Lung (tissue), 12 donors: ENCODE results near the gene KCNQ1OT1. TPM values are rescaled to one million over a fixed set of nuclear protein-coding genes. Genes with fewer than 3 reads are reported as not detected.

Source experiments
- ATAC-seq: fragments of 200-7000 bp; cut with Tn5 transposase; one replicate; pipeline ENCODE4 v1.9.1; 2020; ENCODE audit warnings: moderate number of reproducible peaks; ENCODE audit not compliant: insufficient read depth, low FRiP score
- DNase-seq, 3 donors: peaks; one replicate each; pipeline ENCODE4 v3.0.0-alpha.2; 2013 to 2017
- H3K27ac ChIP-seq, 2 donors: one replicate each; pipeline ENCODE4 v1.5.1; 2013; ENCODE audit warnings: mild to moderate bottlenecking in 2 of 2, moderate library complexity in 2 of 2, control low read depth in 1 of 2, inconsistent platforms in 1 of 2, low read depth in 1 of 2, low read length in 1 of 2
- H3K27me3 ChIP-seq, 3 donors: one replicate each; pipeline ENCODE4 v1.5.1; 2013; ENCODE audit warnings: low read length in 2 of 3; ENCODE audit not compliant: control insufficient read depth in 3 of 3, insufficient read depth in 3 of 3
- H3K36me3 ChIP-seq, 4 donors: one replicate each; pipeline ENCODE4 v1.5.1; 2013; ENCODE audit warnings: low read length in 4 of 4, mild to moderate bottlenecking in 1 of 4, moderate library complexity in 1 of 4; ENCODE audit not compliant: control insufficient read depth in 4 of 4, insufficient read depth in 4 of 4
- H3K4me1 ChIP-seq, 5 donors: one replicate each; pipeline ENCODE4 v1.5.1; 2013; ENCODE audit warnings: low read length in 5 of 5, mild to moderate bottlenecking in 2 of 5, moderate library complexity in 1 of 5; ENCODE audit not compliant: control insufficient read depth in 5 of 5, insufficient read depth in 5 of 5
- H3K4me3 ChIP-seq: one replicate; pipeline ENCODE4 v1.5.1; 2013; ENCODE audit warnings: mild to moderate bottlenecking, control low read depth, moderate library complexity
- H3K9ac ChIP-seq, 2 donors: one replicate each; pipeline ENCODE4 v1.5.1; 2013; ENCODE audit warnings: low read length in 2 of 2, control low read depth in 1 of 2; ENCODE audit not compliant: insufficient read depth in 1 of 2
- H3K9me3 ChIP-seq, 4 donors: one replicate each; pipeline ENCODE4 v1.5.1; 2013; ENCODE audit warnings: low read length in 3 of 4, mild to moderate bottlenecking in 1 of 4, moderate library complexity in 1 of 4; ENCODE audit not compliant: control insufficient read depth in 4 of 4, insufficient read depth in 3 of 4
- WGBS, 2 donors: extraction: QIAGEN DNeasy Blood & Tissue Kit; methylation state at CpG; one replicate each; pipeline ENCODE4 v1.1.7; 2013; 5-methylcytosine and 5-hydroxymethylcytosine counted together
- polyA plus RNA-seq, 2 donors: library from polyadenylated mRNA; stranded (reverse); fragments of 200-250 nt; gene quantifications; one replicate each; pipeline ENCODE4 v1.2.1, GENCODE V29; 2013
- total RNA-seq, 2 donors: library from RNA; depleted of rRNA in 1 of 2; stranded (reverse); fragments of >200 nt in 1 of 2; gene quantifications; one replicate each; pipeline ENCODE4 v1.2.1, GENCODE V29; 2014 to 2021
- TF ChIP-seq, protein P1 (sequence below): IDR thresholded peaks from 2 replicates; pipeline ENCODE4 v1.5.1; 2012; ENCODE audit warnings: mild to moderate bottlenecking; ENCODE audit errors: control extremely low read depth, extremely low read depth
- donor health status: control.
- donor health status: control.
- donor health status: Bipolar disorder and iron deficiency.
- donor health status: healthy.
- donor health status: DM: yes; HTN: yes; CAD: no.

KCNQ1OT1 gene
- total and polyA plus RNA-seq, 4 donors = 0.02 to 14.5 (median 1.7) TPM

GRCh38 chr11:2584434-2584811 lies 115.4 kb downstream of the KCNQ1OT1 start:
- TF ChIP-seq, protein P1, sequence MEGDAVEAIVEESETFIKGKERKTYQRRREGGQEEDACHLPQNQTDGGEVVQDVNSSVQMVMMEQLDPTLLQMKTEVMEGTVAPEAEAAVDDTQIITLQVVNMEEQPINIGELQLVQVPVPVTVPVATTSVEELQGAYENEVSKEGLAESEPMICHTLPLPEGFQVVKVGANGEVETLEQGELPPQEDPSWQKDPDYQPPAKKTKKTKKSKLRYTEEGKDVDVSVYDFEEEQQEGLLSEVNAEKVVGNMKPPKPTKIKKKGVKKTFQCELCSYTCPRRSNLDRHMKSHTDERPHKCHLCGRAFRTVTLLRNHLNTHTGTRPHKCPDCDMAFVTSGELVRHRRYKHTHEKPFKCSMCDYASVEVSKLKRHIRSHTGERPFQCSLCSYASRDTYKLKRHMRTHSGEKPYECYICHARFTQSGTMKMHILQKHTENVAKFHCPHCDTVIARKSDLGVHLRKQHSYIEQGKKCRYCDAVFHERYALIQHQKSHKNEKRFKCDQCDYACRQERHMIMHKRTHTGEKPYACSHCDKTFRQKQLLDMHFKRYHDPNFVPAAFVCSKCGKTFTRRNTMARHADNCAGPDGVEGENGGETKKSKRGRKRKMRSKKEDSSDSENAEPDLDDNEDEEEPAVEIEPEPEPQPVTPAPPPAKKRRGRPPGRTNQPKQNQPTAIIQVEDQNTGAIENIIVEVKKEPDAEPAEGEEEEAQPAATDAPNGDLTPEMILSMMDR = no peak
- ATAC-seq (no peak), DNase-seq (no peak)
- Histone ChIP-seq H3K27ac (no peak overlapping the region), H3K9me3 (no peaks in the 10 kb centered on the region), H3K36me3 (peaks cover 0 to 10% (median 0%) of the 10 kb centered on the region in 4 donors), H3K4me1 (peaks cover 0 to 9% (median 3%) of the 10 kb centered on the region in 5 donors), H3K9ac (no peak overlapping the region), H3K27me3 (no peaks in the 10 kb centered on the region), H3K4me3 (no peak overlapping the region)
- 72 to 97% methylated on average over 4 of the region's 4 CpGs for WGBS, 2 donors

DNA sequence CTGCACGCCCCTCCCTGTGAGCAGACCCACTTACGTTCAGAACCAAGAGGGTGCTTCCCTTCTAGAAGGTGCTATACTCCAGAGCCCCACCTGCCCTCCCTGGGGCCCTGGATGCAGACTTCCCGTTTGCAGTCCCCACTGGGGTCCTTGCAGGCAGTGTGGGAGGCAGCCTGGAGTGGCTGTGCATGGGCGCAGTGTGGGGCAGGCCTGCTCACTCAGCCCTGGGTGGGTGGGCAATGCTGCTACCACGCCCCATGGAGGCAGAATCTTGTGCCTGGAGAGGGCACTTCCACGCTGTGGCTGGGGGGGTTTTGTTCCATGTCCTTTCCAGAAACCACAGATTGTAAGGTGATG lies 116.2 kb downstream of the KCNQ1OT1 start:
- H3K4me3 ChIP-seq = no peak overlapping the region
- DNase-seq = no peak
- TF ChIP-seq, protein P1 = no peak
- no peaks in the 10 kb centered on the region for H3K9me3 ChIP-seq
- peaks cover 0 to 6% (median 0%) of the 10 kb centered on the region in 4 donors for H3K36me3 ChIP-seq
- peaks cover 0 to 9% (median 3%) of the 10 kb centered on the region in 5 donors for H3K4me1 ChIP-seq
- no peak overlapping the region for H3K27ac ChIP-seq
- no peak overlapping the region for H3K9ac ChIP-seq
- ATAC-seq = no peak
- WGBS, 2 donors = 93% methylated on average over 6 of the region's 6 CpGs
- H3K27me3 ChIP-seq = no peaks in the 10 kb centered on the region

- peaks cover 0 to 6% (median 0%) of the 10 kb centered on the region in 4 donors for H3K36me3 ChIP-seq
- 84% methylated on average over 33 of the region's 33 CpGs for WGBS, 2 donors
- TF ChIP-seq, protein P1 = no peak
- no peaks in the 10 kb centered on the region for H3K27me3 ChIP-seq
- no peaks in the 10 kb centered on the region for H3K9me3 ChIP-seq
- DNase-seq (peak in 1 of 3 donors; percentile 11), ATAC-seq (no peak)
- no peak overlapping the region for H3K27ac ChIP-seq
- peaks cover 0 to 12% (median 3%) of the 10 kb centered on the region in 5 donors for H3K4me1 ChIP-seq
- no peak overlapping the region for H3K9ac ChIP-seq
- H3K4me3 ChIP-seq = no peak overlapping the region
These were observed 116.7 kb downstream of the KCNQ1OT1 start for GRCh38 chr11:2582946-2583604.
